ENCODE data around the gene GALR3. TPM values are rescaled to one million over a fixed set of nuclear protein-coding genes. Genes with fewer than 3 reads are reported as not detected.
"Not testable (repeated sequence)": the region's sequence is repeated elsewhere in the genome, so short reads cannot be mapped to it uniquely, and the experiment has no call there.

Gene GALR3, protein sequence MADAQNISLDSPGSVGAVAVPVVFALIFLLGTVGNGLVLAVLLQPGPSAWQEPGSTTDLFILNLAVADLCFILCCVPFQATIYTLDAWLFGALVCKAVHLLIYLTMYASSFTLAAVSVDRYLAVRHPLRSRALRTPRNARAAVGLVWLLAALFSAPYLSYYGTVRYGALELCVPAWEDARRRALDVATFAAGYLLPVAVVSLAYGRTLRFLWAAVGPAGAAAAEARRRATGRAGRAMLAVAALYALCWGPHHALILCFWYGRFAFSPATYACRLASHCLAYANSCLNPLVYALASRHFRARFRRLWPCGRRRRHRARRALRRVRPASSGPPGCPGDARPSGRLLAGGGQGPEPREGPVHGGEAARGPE
- under 0.01 TPM for total RNA-seq

DNA sequence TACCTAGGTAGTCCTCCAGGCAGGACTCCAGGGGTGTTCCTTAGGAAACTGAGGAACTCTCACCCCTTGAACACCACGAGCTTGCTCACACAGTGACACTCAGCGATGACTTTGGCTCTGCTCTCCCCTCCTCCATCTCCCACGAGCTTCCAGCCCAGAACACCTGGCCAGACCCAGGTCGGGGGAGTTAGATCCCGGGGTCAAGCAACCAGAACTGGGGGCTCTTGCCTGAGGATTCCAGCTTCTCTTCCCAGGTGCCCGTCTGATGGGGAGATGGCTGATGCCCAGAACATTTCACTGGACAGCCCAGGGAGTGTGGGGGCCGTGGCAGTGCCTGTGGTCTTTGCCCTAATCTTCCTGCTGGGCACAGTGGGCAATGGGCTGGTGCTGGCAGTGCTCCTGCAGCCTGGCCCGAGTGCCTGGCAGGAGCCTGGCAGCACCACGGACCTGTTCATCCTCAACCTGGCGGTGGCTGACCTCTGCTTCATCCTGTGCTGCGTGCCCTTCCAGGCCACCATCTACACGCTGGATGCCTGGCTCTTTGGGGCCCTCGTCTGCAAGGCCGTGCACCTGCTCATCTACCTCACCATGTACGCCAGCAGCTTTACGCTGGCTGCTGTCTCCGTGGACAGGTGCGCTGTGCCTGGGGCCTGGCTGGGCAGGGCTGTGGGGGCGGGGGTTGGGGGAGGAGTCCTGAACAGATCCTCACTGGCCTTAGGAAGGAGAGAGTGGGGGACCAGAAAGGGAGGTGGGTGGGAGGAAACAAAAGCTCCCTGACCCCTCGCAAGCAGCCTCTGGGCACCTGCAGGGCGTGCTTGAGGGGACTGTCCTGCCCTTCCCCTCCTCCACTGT is at the start of gene GALR3:
GALR3 (plus strand) TSS at position 249 of the 852 bp plus-strand sequence; CDS start at position 274, 25 bp downstream.
- DNase-seq (ENCODE audit: low read depth in 2 of 3, low spot score in 2 of 3): no peak

DNA sequence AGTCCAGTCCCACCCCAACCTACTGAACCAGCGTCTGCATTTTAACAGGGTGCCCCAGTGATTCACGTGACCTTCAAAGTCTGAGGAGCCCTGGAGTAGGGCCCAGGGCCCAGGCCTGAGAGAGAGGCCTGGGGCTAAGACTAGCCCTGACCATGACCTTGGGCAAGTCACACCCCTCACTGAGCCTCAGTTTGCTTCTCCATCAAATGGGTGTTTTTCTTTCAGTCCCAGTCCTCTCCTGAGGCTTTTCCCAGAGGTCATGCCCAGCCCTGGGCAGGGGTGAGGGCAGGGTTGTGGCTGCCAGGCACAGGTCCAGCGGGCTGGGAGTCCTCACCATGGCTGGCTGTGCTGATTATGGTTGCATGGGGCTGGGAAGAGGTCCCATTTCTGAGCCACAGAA is 48.5 kb upstream of the GALR3 start:
- no peak for DNase-seq (ENCODE audit: low read depth in 2 of 3, low spot score in 2 of 3)

DNA sequence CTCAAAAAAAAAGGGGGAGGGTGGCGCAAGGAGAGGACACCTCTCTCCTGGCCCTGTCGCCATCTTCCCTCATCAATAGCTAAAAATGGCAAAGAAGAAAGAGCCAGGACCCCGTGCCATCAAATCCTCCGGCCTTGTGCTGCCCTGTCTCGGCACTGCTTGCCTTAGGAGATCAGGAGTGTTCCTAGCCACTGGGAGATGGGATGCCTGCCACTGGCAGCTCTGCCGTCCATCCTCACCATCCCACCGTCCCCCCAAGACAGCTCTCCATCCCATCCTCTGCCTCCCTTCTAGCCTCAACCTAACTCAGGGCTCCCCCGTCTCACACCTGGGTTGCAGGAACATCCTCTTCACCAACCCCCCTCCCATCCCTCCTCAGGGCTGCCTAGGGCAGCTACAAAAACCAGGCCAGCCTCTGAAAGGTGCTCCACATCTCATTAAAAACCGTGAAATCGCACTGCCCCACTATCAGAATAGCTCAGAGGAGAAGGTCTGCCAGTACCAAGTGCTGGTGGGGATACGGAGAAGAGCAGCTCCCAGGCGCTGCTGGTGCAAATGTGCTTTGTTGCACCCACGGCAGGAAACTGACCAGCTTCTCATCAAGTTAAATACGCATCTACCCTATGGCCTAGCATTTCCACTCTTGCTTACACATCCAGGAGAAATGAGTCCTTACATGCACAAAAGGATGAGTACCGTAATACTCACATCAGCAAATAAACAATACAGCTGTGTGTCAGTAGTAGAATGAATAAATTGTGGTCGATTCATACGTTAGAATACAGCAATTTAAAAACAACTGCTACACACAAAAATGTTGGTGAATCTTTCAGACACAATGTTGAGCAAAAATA is 47.2 kb upstream of the GALR3 start:
- no peak for DNase-seq (ENCODE audit: low read depth in 2 of 3, low spot score in 2 of 3)

DNA sequence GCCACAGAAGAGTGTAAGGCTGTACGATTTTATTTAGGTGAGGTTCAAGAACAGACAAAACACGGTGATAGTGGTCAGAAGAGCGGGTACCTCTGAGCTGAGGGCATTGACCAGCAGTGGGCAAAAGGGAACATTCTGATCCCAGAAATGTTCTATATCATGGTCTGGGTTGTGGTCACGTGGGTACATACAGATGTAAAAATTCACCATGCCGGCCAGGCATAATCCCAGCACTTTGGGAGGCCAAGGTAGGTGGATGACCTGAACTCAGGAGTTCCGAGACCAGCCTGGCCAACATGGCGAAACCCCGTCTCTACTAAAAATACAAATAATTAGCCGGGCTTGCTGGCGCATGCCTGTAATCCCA is 46.6 kb upstream of the GALR3 start:
- no peak for DNase-seq (ENCODE audit: low read depth in 2 of 3, low spot score in 2 of 3)

DNA sequence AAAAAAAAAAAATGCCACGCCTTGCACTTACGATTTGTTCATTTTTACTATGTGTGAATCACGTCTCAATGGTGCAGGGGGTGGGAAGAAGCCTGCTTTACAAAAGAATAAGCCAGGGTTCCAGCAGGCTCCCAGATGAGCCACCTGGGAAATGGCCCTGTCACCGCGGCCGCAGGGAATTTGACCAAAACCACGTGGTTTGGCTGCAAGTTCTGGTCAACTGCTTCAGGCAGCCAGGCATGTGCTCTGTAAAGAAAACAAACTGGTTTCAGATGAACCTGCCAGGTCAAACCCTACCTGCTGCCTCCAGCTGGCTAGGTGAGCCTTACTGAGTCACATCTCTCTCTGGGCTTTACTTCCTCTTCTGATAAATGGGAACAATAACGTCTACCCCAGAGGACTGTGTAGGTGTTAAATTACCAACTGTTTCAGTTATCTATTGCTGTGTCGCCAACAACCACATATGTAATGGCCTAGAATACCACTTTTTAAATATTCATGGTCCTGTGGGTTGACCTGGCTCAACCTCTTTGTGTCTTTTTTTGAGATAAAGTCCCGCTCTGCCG is 46.0 kb upstream of the GALR3 start:
- no peak for DNase-seq (ENCODE audit: low read depth in 2 of 3, low spot score in 2 of 3)

DNA sequence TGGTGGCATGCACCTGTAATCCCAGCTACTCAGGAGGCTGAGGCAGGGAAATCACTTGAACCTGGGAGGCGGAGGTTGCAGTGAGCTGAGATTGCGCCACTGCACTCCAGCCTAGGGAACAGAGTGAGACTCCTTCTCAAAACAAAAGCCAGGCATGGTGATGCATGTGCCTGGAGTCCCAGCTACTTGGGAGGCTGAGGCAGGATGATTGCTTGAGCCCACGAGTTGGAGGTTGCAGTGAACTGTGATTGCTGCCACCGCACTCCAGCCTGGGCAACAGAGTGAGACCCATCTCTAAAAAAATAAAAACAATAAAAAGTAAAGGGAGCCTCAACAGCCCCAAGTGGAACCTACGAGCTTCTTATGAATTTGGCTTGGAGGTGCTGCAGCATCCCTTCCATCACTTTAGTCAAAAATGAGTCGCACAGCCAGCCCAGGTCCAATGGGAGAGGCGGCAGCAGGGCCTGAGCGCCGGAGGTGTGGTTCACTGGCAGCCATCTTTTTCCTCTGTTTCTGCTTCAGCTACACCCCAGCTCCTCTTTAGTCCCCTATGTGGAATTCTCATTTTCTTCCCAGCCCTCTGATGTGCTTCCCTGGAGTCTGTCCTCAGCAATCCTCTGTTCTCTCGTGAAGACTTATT is 44.7 kb upstream of the GALR3 start:
- DNase-seq (ENCODE audit: low read depth in 2 of 3, low spot score in 2 of 3): no peak

DNA sequence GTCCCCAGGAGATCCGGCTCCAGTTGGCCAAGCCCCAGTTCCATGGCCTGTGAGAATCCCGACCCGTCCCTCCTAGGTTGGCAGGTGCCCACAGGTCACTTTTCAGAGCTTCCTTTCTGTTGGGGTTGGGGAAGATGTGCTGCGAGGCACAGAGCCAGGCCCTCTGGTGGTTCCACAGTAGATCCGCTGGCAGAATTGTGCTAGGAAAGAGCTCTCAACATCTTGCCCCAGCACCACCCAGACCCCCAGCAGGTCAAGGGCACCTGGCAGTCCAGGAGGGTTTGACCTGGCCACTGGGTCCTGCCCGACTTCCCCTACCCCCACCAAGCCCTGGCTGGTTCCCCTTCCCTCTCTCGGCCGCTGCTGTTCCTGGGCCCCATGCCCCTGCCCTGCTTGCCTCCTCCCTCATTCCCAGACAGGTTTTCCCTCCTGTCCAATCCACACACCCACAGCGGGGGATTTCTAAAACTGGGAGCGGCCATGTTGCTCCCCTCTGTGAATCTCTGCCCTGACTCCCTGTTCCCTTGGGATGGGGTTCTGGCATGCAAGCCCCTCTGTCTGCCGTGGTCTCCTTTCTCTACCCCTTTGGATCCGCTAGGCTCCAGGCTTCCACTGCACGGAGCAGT is 41.6 kb upstream of the GALR3 start:
- DNase-seq (ENCODE audit: low read depth in 2 of 3, low spot score in 2 of 3): no peak

DNA sequence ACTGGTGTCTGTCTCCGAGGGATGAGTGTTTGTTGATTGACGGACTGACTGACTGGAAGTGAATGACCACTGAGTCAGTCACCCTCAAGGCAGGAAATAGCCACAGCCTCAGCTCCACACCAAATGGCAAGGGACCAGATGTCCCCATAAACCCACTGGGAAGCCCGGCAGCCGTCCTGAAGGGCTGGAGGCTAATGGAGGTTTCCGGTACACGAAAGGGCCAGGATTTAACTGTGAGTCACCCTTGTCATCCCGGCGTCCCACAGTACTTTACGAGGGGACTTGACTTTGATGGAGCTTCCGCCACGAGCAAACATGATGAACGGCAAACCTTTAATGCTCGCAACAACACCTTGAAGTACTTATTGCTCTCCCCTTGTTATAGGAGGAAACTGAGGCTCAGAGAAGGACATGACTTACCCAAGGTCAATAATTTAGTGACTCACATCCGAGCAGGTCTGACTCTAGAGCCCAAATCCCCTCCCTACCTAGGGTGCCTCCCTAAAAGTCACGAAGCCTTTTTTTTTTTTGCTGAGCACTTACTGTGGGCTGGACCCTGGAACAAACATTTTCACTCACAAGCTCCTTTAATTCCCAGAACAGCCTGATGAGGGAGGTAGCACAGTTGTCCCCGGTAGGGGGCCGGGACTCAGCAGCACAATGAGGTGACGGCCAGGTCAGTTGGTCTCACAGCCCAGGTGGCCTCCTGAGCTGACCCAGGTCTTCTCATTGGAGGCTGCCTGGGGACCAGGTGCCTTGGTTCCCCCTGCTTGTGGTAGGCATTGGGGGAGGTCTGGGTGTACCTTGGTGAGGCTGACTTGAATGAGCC is 40.6 kb upstream of the GALR3 start:
- no peak for DNase-seq (ENCODE audit: low read depth in 2 of 3, low spot score in 2 of 3)

DNA sequence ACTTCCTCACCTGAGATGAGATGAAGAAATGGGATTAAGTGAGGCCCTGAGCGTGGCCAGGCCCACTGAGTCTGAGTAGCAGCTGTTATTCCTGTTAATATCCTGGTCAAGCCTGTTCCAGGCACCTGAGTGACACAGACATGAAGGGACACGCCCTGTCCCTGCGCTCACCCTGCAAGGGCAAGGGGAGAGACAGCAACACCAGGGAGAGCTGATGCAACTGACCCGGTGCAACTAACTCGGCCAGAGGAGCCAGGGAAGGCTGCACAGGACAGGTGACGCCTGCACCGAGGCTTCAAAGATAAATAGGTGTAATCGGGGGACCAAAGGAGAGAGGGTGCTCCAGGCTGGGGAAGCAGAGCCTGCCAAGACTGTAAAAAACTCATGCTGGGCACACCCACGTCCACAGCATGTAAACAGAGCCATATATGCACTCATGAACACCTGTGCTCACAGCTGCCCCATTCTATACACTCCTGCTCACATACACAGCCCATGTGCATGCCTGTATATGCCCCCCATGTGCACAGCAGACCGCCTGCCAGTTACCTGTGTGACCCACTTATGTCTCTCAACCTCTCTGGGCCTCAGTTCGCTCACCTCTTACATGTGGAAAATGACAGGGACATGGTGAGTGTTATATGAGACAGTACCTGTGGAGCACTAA is 38.2 kb upstream of the GALR3 start:
- DNase-seq (ENCODE audit: low read depth in 2 of 3, low spot score in 2 of 3): no peak

DNA sequence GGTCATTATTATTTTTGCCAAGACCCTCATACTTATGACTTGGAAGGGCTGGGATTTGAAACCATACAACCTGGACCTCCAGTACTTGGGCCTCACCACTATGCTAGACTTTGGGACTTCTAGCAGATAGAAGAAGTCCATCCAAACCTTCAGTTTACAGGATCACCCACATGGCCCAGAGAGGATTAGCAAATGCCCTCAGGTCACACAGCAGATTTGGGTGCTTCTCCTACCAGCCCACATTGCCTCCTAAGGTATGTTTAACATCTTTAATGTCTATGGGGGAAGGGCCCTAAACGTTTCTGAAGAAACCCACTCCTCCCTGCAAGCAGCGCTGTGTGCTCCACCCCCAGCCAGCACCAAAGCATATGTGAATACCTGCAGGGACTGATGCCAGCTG is 32.9 kb upstream of the GALR3 start:
- DNase-seq (ENCODE audit: low read depth in 2 of 3, low spot score in 2 of 3): no peak

DNA sequence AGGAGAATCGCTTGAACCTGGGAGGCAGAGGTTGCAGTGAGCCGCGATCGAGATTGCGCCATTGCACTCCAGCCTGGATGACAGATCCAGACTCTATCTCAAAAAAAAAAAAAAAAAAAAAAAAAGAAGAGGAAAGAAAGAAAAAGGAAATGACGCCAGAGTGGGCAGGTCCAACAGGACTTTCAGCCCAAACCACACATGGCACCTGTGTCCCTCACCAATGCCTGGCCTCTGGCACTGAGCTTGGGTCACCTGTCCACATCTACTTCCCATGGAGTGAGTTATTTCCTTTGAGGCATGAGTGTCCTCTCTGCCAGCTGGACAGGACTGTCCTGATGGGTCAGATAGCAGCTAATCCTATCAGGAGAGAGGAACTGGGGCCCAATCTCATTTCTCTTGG is 30.7 kb upstream of the GALR3 start:
- no peak for DNase-seq (ENCODE audit: low read depth in 2 of 3, low spot score in 2 of 3)

DNA sequence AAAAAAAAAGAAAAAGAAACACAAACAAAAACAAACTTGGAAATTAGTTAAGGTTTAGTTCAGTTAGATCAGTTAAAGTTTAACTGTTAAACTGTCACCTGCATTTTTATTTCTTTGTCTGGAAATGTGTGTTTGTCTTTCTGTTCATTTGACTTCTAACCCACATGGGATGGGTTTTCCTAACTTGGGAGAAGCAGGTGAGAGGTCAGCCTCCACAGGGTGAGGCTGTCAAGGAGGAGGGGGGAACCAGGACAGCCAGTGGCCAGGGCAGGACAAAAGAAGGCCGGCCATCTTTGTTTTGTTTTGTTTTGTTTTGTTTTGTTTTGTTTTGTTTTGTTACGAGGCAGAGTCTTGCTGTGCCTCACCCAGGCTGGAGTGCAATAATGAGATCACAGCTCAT is 28.8 kb upstream of the GALR3 start:
- no peak for DNase-seq (ENCODE audit: low read depth in 2 of 3, low spot score in 2 of 3)

DNA sequence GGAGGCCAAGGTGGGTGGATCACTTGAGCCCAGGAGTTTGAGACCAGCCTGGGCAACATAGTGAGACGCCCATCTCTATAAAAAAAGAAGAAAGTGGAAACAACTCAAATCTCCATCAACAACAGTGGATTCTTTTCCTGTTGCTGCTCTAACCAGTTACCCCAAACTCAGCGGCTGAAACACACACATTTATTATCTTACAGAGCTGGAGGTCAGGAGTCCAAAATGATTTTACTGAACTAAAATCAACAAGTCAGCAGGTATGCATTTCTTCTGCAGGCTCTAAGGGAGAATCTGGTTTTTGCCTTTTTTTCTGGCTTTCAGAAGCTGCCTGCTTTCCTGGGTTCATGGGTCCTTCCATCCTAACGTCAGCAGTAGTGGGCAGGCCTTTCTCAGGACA is 27.1 kb upstream of the GALR3 start:
- no peak for DNase-seq (ENCODE audit: low read depth in 2 of 3, low spot score in 2 of 3)

DNA sequence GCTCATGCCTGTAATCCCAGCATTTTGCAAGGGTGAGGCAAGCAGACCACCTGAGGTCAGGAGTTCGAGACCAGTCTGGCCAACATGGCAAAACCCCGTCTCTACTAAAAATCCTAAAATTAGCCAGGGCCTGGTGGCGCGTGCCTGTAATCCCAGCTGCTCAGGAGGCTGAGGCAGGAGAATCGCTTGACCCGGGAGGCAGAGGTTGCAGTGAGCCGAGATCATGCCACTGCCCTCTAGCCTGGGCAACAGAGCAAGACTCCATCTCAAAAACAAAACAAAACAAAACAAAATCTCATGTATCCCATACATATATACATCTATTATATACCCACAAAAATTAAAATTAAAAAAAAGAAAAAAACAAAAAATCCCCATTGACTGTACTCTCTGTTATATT is 25.9 kb upstream of the GALR3 start:
- not testable (repeated sequence) for DNase-seq (ENCODE audit: low read depth in 2 of 3, low spot score in 2 of 3)

DNA sequence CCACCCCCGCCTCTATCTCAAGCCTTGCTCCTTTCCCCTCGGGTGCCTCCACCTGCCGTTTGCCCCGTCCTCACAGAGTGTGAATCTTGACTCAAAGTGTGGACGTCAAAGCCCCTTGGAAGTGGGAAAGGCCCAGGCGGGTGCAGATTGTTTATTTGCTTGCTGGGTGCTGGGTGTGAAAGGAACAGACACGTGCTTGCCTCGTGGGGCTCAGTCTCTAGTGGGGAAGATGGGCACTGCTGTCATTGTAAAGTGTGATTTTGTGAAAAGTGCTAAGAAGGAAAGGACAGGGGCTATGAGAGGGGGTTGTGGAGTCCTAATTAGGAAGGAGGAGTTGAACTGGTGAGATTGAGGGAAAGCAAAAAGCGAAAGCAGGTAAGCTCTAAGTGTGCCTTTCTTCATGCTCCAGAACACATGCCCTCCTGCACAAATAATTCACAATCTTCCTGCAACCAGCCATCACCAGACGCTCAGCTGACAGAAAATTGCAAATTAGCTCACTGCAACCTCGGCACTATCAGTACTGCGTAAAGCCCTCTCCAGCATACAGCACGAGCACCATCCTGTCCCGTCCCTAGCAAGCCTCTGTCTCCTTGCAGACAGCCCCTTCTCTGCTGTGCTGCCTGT is 25.2 kb upstream of the GALR3 start:
- no peak for DNase-seq (ENCODE audit: low read depth in 2 of 3, low spot score in 2 of 3)

DNA sequence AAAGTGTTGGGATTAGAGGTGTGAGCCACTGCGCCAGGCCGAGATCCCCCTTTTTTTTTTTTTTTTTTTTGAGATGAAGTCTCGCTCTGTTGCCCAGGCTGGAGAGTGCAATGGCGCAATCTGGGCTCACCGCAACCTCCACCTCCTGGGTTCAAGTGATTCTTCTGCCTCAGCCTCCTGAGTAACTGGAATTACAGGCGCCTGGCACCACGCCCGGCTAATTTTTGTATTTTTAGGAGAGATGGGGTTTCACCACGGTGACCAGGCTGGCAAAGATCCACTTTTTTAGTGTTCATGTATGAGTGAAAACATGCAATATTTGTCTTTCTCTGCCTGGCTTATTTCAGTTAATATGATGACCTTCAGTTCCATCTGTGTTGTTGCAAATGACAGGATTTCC is 23.2 kb upstream of the GALR3 start:
- not testable (repeated sequence) for DNase-seq (ENCODE audit: low read depth in 2 of 3, low spot score in 2 of 3)

DNA sequence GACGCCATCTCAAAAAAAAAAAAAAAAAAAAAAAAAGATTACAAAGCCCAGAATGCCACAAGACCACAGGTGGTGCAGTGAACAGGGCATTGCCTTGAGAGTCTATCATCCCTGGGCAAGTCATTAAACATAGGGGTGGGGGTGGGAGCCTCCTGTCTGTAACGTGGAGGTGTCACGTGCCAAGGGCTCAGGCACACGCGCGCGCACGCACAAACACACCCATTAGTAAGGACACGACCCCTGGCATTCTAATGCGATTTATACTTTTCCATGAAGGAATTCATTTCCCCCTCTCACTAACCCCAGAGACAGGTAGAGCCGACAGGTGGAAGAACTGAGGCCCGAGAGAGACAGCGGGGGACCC is 21.3 kb upstream of the GALR3 start:
- peak in 2 of 3 donors; percentile 51 to 59 for DNase-seq (ENCODE audit: low read depth in 2 of 3, low spot score in 2 of 3)

All from hematopoietic multipotent progenitor cell (in vitro differentiated cells).